ENCODE measurements around the gene WNT11. TPM values are rescaled to one million over a fixed set of nuclear protein-coding genes. Genes with fewer than 3 reads are reported as not detected.

The WNT11 gene
- 17.4 and 28.7 TPM in 2 replicates for total RNA-seq (2014; rRNA removed; shearing (Covaris generic))

- DNase-seq (ENCODE audit: low read depth) = peak; percentile 53
These were observed at the start of gene WNT11 for GRCh38 chr11:76206327-76207081. TSS of gene WNT11 (minus strand) at chr11:76206502. CDS start at chr11:76206407, 95 bp downstream.

- no peak for DNase-seq (ENCODE audit: low read depth)
These were observed 47.1 kb upstream of the WNT11 start for GRCh38 chr11:76253416-76253815.

DNA sequence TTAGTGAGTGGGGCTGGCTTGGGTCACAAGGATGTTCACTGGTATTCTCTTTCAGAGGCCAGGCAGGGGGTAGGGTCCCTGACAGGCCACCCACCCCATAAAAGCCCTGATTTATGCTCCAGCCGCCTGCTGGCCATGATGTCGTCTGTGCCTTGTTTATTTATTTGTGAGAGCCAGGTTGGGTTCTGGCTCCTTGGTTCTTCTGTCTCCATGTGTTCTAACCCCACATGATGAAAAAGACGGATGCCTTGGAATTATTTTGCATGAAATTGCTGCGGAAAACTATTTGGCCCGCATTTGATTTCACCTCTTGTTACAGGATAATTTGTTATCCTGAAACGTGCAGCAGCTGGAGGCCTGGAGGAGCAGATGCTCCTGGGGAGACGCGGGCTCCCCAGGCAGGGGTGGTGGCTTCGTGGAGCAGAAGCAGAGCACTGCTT, 46.3 kb upstream of the WNT11 start:
- no peak for DNase-seq (ENCODE audit: low read depth)

DNA sequence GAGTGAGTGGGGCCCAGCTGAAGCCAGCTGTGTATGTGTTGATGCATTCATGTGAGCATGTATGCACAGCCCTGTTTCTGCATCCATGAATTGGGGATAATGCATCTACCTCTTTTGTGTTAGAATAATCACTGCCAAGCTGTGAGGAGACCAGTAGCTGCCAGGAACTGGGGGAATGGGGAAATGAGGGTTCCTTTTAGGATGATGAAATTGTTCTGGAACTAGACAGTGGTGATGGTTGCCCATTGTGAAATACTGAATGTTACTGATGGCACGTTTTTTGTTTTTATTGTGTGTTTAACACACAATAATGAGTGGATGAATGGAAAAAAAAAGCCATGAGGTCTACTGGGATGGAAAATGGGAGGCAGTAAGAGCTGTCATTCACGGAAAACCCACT, 45.3 kb upstream of the WNT11 start:
- DNase-seq (ENCODE audit: low read depth) = no peak

DNA sequence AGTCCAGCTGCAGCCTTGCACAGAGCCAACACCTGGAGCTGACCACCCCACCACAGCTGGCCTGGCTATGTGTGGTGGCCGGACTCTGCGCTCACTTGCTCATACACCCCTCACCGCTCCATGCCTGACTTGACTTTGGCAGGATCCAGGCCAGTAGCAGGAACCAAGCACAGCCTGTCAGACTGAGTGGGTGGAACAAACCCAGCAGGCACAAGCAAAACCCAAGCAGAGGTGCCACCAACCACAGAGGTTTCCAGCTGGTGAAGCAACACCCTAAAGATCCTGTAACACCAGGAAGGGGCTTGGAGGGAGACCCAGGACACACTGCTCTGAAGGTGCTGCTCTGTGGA, 44.9 kb upstream of the WNT11 start:
- no peak for DNase-seq (ENCODE audit: low read depth)

GRCh38 chr11:76250520-76251225, 44.4 kb upstream of the WNT11 start:
- DNase-seq (ENCODE audit: low read depth) = no peak

DNA sequence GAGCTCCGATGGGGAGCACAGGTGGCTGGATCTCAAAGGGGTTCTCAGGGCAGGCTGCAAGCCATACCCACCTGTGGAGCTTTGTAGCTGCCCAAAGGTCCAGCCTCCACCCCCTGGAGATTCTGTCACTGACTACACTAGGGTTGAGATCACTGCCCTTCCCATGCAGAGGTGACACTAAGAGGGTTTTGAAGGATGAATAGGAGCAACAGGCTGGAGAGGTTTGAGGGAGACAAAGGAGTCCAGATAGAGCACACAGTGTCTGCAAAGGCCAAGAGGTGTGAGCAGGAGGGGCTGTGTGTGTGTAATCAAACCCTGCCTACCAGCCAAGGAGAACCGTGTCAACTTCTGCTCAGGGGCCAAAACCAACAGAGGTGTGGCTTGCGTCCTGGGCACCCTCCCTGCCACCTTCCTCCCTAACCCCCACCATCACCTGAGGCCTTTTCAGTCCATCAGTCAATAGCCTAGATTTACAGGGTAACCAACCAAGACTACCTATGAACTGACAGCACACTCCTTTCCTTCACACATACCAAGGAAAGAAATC, 43.0 kb upstream of the WNT11 start:
- no peak for DNase-seq (ENCODE audit: low read depth)

DNA sequence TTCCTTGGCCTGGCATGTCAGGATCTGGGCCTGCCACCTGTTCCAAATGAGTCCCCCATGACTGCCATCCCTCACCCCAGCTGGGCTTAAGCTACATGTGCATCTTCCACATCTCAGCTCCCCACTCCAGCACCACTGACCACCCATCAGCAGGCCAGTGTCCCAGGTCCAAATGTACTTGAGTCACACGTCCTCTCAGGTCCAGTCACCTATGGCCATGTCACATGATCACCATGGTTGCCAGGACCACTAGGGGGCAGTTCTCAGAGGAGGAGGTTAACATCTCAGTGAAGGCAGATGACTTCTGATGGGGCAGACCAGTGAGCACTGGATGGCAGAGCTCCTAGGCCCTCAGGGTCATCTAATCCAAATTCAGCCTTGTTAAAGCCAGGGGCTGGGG, 41.9 kb upstream of the WNT11 start:
- DNase-seq (ENCODE audit: low read depth) = peak; percentile 24

DNA sequence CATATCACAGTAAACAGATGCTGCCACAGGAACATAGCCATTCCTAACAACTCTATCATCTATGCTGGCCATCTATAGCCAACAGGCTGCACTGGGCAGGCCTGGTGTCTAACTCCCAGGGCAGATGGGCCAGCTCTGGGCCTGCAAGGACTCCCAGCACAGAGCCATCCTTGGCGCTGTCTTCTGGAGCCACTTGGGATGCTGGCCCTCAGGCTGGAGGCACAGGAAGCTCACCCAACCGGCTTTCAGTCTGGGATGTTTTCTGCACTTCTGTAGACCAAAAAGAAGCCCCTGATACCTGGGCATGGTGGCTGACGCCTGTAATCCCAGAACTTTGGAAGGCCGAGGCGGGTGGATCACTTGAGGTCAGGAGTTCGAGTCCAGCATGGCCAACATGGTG, 40.8 kb upstream of the WNT11 start:
- DNase-seq (ENCODE audit: low read depth) = no peak

GRCh38 chr11:76246271-76246933, 40.1 kb upstream of the WNT11 start:
- DNase-seq (ENCODE audit: low read depth) = no peak

DNA sequence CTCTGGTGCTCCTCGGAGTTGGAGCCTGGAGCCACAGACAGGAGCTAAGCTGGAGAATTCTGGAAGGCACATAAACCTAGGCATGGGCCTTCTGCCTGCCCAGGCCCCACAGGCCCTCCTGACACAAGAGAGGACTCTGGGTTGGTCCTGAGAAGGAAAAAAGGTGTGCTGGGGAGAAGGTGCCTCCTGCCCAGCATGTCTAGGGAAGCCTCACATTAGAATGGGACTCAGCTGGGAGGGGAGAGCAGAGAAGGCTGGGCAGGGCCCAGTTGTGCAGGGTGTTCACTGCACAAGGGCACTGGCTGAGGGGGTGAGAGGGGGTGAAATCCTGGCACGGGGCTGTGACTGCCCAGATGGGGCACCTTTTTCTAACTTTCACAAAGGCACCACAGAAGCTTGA, 39.4 kb upstream of the WNT11 start:
- no peak for DNase-seq (ENCODE audit: low read depth)

- no peak for DNase-seq (ENCODE audit: low read depth)
These were observed 38.1 kb upstream of the WNT11 start for GRCh38 chr11:76244316-76244851.

DNA sequence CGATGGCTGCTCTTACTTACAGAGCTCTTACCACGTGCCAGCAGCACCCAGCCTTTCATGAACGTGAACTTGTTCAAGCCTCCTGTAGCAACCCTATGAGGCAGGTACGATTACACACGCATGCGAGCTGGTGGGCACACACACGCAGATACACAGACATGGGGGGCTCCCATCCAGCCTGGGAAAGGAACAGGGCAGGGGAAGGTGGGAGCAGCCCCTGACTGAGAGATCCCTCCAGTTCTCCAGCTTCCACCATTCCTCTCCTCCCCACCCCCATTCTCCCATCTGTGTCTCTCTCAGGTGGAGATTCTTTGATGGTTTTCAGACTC, 37.6 kb upstream of the WNT11 start:
- DNase-seq (ENCODE audit: low read depth) = no peak

DNA sequence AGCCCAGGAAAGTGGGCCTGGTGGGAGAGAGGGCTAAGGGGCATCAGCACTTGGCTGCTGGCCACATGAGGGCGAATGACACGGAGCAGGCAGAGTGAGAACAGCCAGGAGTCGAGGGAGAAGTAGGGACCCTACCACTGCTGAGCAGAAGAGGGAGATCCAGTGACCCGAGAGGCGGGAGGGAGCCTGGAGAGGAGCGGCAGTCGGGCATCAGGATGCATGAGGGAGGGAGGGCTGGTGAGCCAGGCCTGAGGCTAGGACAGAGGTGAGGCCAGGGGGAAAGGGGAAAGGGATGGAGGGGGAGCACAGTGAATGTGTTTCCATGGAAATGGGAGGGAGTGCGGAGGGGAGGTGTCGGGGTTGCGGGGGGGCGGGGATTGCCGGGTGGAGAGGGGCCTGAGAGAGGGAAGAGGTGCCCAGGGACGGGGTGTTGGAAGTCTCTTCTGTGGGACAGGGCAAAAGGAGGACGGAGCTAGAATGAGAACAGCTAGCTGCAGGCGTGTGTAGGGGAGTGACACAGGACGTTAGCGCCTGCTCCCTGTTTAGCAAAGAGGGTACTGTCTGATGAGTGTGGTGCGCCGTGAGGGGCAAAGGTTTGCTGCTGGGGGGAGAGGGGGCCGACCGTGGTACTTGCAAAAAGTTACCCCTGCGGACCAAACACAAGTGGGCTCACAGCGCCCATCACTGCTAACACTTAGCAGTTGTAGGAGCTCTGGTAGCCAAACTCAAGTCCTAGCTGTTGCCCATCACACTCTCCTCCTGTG, 37.1 kb upstream of the WNT11 start:
- DNase-seq (ENCODE audit: low read depth) = no peak

DNA sequence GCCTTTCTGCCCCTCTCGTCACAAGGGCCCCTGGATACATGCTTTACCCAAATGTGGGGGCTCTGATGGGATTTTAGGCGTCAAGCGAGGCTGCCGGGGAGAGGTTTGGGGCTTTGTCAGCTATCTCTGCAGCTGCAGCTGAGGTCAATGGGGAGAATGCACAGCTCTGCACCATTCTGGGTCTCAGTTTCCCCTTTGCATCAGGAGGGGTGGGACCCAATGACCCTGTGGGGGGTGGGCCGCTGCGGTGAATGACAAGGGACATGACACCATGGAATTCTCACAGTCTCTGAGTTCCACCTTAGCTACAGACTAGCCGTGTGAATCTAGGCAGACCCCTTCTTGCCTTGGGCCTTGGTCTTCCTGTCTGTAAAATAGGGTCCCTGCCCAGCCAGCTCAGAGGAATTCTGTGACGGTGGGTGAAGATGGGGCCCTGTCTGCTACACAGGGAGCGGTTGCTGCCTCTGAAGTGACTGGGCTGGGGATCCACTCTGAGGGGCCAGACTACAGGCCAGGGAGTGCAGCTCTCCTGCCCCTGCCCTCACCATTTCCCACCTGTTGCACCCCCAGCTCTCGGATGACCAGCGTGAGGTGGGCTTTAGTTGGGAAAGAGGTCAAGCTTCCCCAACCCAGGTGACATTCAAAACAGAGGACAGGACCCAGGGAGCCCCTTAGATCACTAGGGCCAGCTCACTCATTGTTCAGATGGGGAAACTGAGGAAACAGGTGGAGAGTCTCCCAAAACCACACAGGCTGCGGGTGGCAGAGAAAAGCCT, 35.9 kb upstream of the WNT11 start:
- no peak for DNase-seq (ENCODE audit: low read depth)

GRCh38 chr11:76241243-76242000, 35.1 kb upstream of the WNT11 start:
- peak; percentile 23 for DNase-seq (ENCODE audit: low read depth)

DNA sequence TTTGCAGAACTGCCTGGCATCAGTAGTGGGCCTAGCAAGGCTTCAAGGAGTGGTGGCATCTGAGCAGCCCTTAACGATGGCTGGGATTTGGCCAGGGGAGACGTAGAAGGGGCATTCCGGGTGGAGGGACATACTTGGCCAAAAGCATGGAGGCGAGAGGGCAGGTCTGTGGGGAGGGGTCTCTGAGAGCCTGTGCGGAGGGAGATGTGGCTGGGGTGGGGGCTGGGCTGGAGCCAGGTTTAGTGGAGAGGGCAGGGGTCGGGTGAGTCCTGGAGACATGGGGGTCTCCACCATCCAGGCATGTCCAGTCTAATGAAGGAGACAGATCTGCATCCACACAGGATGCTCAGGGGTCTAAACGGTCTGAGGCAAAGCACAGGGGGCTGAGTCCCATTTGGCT, 34.4 kb upstream of the WNT11 start:
- no peak for DNase-seq (ENCODE audit: low read depth)

DNA sequence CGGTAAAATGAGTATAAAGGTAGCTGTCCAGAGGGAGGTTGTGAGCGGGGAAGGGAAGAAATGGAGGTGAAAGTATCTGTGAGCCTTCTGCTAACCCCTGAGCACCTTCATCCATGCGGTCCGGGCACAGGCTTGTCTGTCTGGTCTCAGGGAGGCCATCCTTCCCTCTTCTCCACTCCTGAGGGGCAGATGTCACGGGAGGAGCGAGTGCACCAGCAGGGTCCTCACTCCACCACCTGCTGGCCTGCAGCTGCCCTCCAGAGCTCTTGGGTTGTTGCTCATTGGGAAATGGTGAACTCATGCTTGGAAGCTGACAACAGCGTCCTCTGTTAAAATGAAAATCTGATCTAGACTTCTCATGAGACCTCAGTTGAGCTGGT, 33.8 kb upstream of the WNT11 start:
- DNase-seq (ENCODE audit: low read depth) = no peak

GRCh38 chr11:76239483-76240160, 33.3 kb upstream of the WNT11 start:
- no peak for DNase-seq (ENCODE audit: low read depth)

DNA sequence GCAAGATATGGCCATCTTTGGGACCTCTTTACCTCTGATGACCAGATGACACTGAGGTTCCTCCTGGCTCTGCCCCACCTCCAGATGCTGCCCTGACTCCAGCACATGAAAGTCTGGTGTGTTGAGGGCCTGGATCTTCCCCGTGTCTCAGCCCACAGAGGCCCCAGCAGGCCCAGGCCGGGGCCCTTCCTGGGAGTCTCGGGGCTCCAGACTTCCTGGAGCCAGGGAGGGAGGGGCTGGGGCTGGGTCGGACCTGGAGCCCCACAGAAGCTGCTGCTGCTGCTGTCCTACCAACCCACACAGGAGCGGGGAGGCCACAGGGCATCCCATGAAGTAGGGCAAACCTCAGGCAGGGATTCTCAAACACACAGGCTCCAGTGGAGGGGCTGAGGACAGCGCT, 32.2 kb upstream of the WNT11 start:
- DNase-seq (ENCODE audit: low read depth) = no peak

All from RPMI7951 (cell line).